Osteocyte (in vitro differentiated cells): Measurements from ENCODE around the gene RNF217. TPM values are rescaled to one million over a fixed set of nuclear protein-coding genes. Genes with fewer than 3 reads are reported as not detected.
A peak's percentile ranks its signal among the peaks of the same experiment; 100 is the strongest.

Experiments
- DNase-seq: peaks from one replicate; pipeline ENCODE4 v3.0.0; 2021; ENCODE audit warnings: mixed read lengths; ENCODE audit not compliant: unreplicated experiment; ENCODE audit errors: extremely low spot score
- H3K27ac Mint-ChIP-seq: one replicate; pipeline ENCODE4 v1.8.0; 2021; ENCODE audit warnings: mild to moderate bottlenecking, mixed read lengths; ENCODE audit not compliant: unreplicated experiment
- H3K27me3 Mint-ChIP-seq: one replicate; pipeline ENCODE4 v1.8.0; 2021; ENCODE audit warnings: mixed read lengths; ENCODE audit not compliant: unreplicated experiment
- H3K36me3 Mint-ChIP-seq: one replicate; pipeline ENCODE4 v1.8.0; 2021; ENCODE audit warnings: mixed read lengths; ENCODE audit not compliant: unreplicated experiment
- H3K4me1 Mint-ChIP-seq: one replicate; pipeline ENCODE4 v1.8.0; 2021; ENCODE audit warnings: mixed read lengths; ENCODE audit not compliant: unreplicated experiment
- H3K4me3 Mint-ChIP-seq: one replicate; pipeline ENCODE4 v1.8.0; 2021; ENCODE audit warnings: mild to moderate bottlenecking, moderate library complexity, mixed read lengths; ENCODE audit not compliant: unreplicated experiment
- H3K9me3 Mint-ChIP-seq: one replicate; pipeline ENCODE4 v1.8.0; 2021; ENCODE audit warnings: mixed read lengths; ENCODE audit not compliant: unreplicated experiment
- total RNA-seq: library from RNA; stranded (reverse); gene quantifications from 2 replicates; pipeline ENCODE4 v1.2.1, GENCODE V29; 2021
- TF ChIP-seq, protein P1 (sequence below): fragments of 200-600 bp; sonication (generic); IDR thresholded peaks from 2 replicates; pipeline ENCODE4 v1.5.0; 2021; ENCODE audit warnings: antibody characterized with exemption, mild to moderate bottlenecking, moderate library complexity

The RNF217 gene
- total RNA-seq, 1 donor from 2014 or later = 75.7 TPM

DNA sequence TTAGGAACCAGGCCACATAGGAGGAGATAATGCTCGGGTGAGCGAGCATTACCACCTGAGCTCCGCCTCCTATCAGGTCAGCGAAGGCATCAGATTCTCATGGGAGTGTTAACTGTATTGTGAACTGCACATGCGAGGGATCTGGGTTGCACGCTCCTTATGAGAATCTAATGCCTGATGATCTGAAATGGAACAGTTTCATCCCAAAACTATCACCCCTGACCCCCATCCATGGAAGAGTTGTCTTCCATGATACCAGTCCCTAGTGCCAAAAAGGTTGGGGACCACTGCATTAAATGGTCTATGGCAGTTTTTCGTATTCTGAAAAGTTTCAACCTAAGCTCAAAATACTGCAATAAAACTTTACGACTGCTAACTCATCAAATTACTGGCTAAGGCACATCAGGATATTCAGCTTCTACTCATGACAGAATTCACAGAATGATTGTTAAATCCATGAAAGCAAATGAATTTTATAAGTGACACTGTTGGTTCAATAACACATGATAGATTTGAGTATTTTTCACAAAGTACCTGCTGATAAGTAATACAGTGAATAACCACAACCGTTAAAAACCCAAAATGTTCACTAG, 25.9 kb downstream of the RNF217 start:
- peaks cover 71% of the 10 kb centered on the region for H3K4me1 Mint-ChIP-seq
- no peaks in the 10 kb centered on the region for H3K27me3 Mint-ChIP-seq
- H3K27ac Mint-ChIP-seq = peak overlapping the region; percentile 90
- no peak overlapping the region for H3K4me3 Mint-ChIP-seq
- TF ChIP-seq, protein P1, sequence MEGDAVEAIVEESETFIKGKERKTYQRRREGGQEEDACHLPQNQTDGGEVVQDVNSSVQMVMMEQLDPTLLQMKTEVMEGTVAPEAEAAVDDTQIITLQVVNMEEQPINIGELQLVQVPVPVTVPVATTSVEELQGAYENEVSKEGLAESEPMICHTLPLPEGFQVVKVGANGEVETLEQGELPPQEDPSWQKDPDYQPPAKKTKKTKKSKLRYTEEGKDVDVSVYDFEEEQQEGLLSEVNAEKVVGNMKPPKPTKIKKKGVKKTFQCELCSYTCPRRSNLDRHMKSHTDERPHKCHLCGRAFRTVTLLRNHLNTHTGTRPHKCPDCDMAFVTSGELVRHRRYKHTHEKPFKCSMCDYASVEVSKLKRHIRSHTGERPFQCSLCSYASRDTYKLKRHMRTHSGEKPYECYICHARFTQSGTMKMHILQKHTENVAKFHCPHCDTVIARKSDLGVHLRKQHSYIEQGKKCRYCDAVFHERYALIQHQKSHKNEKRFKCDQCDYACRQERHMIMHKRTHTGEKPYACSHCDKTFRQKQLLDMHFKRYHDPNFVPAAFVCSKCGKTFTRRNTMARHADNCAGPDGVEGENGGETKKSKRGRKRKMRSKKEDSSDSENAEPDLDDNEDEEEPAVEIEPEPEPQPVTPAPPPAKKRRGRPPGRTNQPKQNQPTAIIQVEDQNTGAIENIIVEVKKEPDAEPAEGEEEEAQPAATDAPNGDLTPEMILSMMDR = no peak
- no peaks in the 10 kb centered on the region for H3K9me3 Mint-ChIP-seq
- DNase-seq = no peak
- H3K36me3 Mint-ChIP-seq = peaks cover 10% of the 10 kb centered on the region

DNA sequence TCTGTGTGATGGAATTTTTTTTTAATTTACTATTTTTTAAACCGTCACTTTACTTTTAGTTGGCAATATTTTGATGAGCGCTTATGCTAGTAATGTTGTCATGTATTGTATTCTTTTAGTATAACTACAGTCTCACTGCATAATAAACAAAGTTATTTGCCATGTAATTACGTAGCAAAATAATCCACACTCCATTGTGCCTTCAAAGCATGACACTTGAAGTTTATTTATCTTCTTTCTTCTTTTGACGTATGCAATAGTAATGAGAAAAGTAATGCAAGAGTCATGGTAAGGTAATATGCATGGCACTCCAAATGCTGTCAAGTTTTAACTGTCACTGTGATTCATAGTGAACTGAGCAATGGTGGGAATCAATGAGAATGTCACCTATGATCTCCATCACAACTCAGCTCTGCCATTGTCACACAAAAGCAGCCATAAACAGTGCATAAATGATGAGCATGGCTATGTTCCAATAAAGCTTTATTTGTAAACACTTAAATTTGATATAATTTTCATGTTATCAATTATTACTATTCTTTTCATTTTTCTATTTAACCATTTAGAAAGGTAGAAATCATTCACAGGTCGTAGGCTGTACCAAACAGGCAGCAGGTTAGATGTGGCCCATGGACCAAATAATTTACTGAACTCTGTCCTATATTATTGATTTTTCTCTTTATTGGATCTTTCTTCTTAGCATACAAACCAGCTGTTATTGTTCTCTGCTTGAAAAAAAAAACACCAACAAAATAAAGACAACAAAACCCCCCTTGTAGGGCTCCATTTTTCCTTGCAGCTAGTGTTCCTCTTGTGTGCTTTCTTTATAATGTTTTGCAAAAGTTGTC, 27.1 kb downstream of the RNF217 start:
- Mint-ChIP-seq H3K4me1 (peaks cover 69% of the 10 kb centered on the region), H3K27me3 (no peaks in the 10 kb centered on the region), H3K36me3 (peaks cover 10% of the 10 kb centered on the region), H3K27ac (no peak overlapping the region), H3K4me3 (no peak overlapping the region), H3K9me3 (no peaks in the 10 kb centered on the region)
- TF ChIP-seq, protein P1 = no peak
- DNase-seq = no peak

DNA sequence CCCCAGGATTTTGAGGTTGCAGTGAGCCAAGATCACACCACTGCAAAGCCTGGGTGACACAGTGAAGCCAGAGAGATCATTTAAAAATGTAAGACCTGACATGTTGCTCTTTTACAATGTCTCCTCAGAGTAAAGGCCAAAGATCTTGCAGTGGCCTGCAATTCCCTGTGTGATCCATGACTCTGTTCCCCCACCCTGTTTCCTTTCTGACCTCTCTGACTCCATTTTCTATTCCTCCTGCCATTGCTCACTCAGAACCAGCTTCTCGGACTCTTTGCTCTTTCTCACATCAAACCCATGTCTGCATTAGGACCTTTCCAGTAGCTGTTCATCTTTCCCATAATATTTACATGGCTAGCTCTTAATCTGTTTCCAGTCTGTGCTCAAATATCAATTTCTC, 28.8 kb downstream of the RNF217 start:
- TF ChIP-seq, protein P1 = no peak
- peaks cover 10% of the 10 kb centered on the region for H3K36me3 Mint-ChIP-seq
- peaks cover 65% of the 10 kb centered on the region for H3K4me1 Mint-ChIP-seq
- no peak overlapping the region for H3K27ac Mint-ChIP-seq
- H3K27me3 Mint-ChIP-seq = no peaks in the 10 kb centered on the region
- H3K4me3 Mint-ChIP-seq = no peak overlapping the region
- no peak for DNase-seq
- no peaks in the 10 kb centered on the region for H3K9me3 Mint-ChIP-seq

DNA sequence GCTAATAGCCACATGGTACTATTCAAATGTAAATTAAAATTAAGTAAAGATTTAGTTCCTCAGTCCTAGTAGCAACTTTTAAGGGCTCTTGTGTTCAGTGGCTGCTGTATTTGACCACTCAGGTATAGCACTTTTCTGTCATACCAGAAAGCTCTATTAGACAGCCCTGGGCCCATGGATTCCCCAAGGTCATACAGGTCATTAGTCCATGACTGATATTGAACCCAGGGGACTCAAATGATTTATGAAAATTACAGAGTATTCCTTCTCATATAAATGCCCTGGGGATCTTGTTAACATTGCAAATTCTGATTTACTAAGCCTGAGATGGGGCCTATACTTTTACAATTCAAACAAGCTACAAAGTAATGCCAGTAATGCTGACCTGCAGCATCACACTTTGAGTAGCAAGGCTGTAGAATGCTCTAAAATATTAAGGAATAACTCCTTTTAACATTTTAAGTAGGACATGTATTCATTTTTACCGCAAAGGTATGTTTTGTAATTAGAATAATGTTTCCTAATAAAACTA, 29.6 kb downstream of the RNF217 start:
- no peaks in the 10 kb centered on the region for H3K27me3 Mint-ChIP-seq
- peaks cover 11% of the 10 kb centered on the region for H3K36me3 Mint-ChIP-seq
- no peak for DNase-seq
- peaks cover 66% of the 10 kb centered on the region for H3K4me1 Mint-ChIP-seq
- H3K27ac Mint-ChIP-seq = no peak overlapping the region
- TF ChIP-seq, protein P1 = no peak
- H3K9me3 Mint-ChIP-seq = no peaks in the 10 kb centered on the region
- H3K4me3 Mint-ChIP-seq = no peak overlapping the region

DNA sequence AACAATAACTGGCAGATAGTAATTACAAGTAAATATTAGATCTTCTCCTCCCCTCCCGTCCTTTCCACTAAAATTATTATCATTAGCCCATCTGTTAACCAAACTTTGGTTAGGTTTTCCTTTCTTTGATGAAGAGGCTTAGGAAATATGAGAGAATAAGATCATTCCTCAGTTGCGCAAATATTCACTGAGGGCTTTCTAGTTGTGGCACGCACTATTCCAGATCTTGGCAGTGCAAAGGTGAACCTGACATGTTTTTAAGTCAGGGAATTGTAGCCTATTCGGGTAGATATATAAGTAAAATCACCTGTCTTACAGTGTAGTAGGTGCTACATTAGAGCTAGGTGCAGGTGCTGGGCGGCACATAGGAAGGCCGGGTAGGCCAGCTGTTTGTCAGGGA, 31.1 kb downstream of the RNF217 start:
- DNase-seq = no peak
- TF ChIP-seq, protein P1 = no peak
- no peak overlapping the region for H3K4me3 Mint-ChIP-seq
- H3K27me3 Mint-ChIP-seq = no peaks in the 10 kb centered on the region
- no peaks in the 10 kb centered on the region for H3K9me3 Mint-ChIP-seq
- H3K27ac Mint-ChIP-seq = peak overlapping the region; percentile 69
- H3K36me3 Mint-ChIP-seq = peaks cover 24% of the 10 kb centered on the region
- peaks cover 63% of the 10 kb centered on the region for H3K4me1 Mint-ChIP-seq
